Bone marrow (tissue), 2 donors: ENCODE results near the gene ZNF862.

ENCODE experiments used
- DNase-seq, 2 donors: peaks; one replicate each; lab custom pipeline; 2025; lab: John Stamatoyannopoulos, UW

Gene ZNF862

DNA sequence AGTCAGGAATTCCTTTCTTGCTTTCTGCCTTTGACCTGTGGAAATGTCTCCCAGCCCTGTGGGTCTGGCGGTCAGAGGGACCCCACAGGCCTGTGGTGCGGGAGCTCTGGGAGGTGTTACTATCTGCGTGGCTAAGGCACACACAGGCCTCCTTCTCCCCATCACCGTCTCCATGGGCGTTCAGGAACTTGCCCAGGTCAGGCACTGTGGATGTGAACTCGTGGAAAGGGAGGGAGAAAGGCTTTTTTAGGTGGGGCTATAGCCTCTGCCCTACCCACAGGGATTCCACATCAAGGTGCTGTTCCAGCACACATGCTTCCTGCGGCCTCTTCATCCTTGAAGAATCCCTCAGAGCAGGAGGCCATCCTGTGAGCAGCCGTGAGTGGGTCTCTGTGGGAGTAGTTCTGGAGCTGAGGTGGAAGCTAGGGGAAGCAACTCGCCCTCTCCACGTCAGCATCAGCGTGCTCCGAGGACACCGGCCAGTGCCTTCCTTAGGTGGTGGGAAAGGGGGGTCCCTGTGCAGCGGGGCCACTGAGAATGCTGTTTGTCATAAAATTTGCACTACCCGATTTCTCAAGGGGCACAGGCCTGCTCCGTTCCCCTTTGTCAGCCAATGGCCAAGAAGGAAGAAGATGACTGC, 28.1 kb downstream of the ZNF862 start:
- no peak for DNase-seq

- DNase-seq: no peak
Observed at GRCh38 chr7:149866779-149867447, 28.7 kb downstream of the ZNF862 start.

GRCh38 chr7:149867762-149868622, 29.8 kb downstream of the ZNF862 start:
- no peak for DNase-seq

DNA sequence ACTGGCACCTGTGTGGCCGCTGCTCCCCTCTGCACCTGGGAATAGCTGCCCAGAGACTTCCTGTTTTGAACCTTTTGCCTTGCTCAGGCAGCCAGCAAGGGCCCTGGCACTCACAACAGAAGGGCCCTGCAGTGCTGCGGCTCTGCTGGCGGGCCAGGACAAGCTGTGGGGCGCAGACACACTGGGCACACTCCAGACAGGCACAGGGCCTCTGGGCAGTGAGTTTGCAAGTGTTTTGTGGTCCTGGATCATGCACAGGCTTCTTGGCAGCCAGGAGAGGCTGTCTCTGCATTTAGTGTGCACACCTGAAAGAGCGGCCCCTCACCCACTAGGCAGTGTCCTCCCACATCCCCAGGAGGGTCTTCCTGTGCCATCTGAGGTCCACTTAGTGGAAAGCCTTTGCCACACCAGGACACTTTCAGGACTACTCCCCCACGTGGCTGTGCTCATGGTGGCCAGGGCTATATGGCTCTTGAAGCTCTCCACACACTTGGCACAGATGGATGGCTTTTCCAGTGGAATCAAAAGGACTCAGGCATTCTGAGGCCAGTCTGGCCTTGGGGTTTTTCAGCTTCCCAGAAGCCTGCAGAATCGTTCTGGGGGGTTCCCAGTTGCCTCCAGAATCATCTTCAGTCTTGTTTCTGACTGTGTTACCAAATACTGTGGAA, 30.6 kb downstream of the ZNF862 start:
- DNase-seq: no peak

- no peak for DNase-seq
Observed at GRCh38 chr7:149869291-149869650, 31.1 kb downstream of the ZNF862 start.

- DNase-seq: peak in 1 of 2 donors; percentile 14
Observed at GRCh38 chr7:149869867-149870266, 31.7 kb downstream of the ZNF862 start.

DNA sequence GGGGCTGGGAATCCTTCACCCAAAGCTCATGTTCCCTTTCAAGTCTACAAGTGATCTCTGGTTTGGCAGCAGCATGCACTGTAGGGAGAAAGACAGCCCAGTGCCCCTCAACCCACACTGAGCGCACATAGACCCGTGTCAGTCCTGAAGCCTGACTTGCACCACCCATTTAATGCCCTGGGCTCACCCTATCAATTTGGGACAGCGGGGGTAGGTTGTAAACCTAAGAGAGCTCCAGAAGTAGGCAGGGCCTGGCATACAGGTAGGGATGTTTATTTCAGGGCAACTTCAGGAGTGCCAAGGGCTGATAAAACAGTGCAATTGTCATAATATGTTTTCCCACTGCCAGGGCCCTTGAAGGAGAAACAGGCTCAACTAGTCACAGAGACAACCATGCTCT, 32.1 kb downstream of the ZNF862 start:
- no peak for DNase-seq

DNA sequence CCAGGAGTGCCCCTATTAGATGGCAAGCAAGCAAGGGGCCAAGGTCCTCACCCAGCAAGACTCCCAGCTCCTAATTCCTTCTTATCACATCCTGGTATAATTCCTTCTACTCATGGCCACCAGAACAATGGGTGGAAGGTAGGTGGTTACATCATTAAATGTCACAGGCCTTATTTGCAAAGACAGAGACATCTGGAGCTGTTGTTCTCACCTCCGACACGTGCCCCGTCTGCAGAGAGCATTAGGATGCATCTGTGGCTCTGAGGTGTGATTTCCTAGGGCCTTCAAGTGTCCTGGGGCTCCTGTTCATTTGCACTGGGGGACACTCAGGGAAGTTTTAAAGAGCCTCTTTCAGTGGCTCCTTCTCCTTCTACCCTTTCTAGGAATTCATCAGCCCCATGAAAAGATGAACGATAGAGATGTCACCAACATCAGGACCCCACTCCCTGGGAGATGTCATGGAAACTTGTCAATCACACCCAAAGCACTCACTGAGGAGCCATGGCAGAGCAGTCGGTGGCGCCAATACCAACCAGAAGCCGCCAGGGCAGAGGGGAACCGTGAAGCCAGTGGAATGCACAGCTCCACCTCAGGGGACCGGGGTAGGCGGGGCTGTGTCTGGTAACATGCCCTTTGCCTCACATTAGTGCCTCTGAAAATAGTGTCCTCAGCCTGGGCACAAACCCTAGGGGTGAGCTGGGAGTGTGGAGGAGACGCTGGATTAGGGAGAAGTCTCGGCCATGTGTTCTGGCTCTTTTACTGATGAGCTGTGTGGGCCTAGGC, 32.7 kb downstream of the ZNF862 start:
- no peak for DNase-seq

GRCh38 chr7:149871576-149871975, 33.4 kb downstream of the ZNF862 start:
- DNase-seq: no peak

- DNase-seq: no peak
Observed at GRCh38 chr7:149872419-149873073, 34.4 kb downstream of the ZNF862 start.

GRCh38 chr7:149873074-149873969, 35.1 kb downstream of the ZNF862 start, which contains the start of gene ATP6V0E2:
TSS of gene ATP6V0E2 (plus strand) at chr7:149873969. CDS start at chr7:149874066, 97 bp downstream.
- DNase-seq: peak; percentile 58 to 68

DNA sequence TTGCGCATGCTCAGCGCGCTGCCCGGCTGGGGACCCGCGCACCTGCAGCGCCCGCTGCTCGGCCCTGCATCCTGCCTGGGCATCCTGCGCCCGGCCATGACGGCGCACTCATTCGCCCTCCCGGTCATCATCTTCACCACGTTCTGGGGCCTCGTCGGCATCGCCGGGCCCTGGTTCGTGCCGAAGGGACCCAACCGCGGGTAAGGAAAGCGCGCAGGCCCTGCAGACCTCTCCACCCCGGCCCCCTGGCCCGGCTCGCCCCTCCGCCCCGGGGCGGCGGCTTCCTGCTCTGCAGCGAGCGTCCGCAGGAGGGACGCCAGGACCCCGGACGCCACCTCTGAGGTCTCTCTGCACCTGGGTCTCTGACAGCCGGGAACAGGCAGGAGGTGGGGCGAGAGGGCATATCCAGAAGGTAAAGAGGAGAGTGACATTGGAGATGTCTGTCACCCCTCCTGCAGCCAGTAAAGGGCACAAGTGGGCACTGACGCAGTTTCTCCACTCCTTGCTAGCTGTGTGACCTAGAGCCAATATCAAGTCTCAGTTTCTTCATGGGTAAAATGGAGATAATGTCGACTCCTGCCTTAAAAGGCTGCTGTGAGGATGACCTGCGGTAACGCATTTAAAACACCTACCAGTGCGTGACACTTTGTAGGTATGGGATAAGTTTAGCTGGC, 35.9 kb downstream of the ZNF862 start:
- no peak for DNase-seq

- no peak for DNase-seq
Observed at GRCh38 chr7:149874644-149875028, 36.5 kb downstream of the ZNF862 start.

- DNase-seq: no peak
Observed at GRCh38 chr7:149875396-149875795, 37.2 kb downstream of the ZNF862 start.

GRCh38 chr7:149877890-149878522, 39.8 kb downstream of the ZNF862 start:
- no peak for DNase-seq

GRCh38 chr7:149878523-149878921, 40.3 kb downstream of the ZNF862 start:
- no peak for DNase-seq

- no peak for DNase-seq
Observed at GRCh38 chr7:149879271-149879743, 41.1 kb downstream of the ZNF862 start.

DNA sequence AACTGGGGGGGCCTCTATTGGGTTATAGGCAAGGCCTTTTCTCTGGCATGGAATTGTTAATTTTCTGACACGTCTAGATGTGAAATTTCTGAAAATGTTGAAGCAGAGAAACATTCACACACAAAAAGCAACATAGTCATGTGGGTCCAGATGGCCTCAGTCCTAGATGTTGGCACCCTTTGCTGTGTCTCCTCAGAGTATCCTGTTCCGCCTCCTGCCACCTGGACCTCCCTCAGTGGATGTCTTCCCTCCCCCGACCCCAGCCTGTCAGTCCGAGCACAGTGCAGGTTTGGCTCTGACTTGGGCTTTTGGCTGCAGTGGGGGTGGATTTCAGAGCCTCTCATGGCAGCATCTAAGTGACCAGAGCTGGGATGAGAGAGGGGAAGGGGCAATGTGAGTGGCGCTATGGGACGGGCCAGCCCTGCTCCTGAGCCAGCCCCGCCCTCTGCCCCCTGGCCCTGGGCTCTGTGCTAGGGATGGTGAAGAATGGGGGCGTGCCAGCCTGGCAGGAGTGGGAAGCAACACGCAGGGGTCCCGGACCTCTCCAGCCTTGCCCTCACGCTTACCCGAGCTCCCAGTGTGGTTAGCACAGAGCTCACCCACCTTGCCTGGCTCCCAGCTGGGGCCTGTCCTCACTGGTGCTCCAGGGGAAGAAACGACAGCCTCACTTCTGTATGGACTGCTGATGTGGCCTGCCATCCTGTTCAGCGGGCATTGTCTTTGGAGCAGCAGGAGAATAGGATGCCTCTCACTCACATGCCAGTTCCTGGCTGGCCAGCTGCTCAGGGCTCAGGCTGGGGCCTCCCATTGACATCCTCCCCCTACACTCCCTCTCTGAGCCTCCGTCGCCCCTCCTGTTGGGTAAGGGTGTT, 41.8 kb downstream of the ZNF862 start:
- no peak for DNase-seq
